ENCODE results near the gene LY6G6D.

Gene LY6G6D

GRCh38 chr6:31762356-31762755 lies 47.2 kb downstream of the LY6G6D start, which contains the start of gene SAPCD1:
Gene SAPCD1, plus strand, starts transcription at chr6:31762656. Its CDS starts 399 bp downstream, at chr6:31763055.
- FAIRE-seq: no peak
- no peak for DNase-seq (ENCODE audit: insufficient read length, low spot score)
- TF ChIP-seq, protein P1, sequence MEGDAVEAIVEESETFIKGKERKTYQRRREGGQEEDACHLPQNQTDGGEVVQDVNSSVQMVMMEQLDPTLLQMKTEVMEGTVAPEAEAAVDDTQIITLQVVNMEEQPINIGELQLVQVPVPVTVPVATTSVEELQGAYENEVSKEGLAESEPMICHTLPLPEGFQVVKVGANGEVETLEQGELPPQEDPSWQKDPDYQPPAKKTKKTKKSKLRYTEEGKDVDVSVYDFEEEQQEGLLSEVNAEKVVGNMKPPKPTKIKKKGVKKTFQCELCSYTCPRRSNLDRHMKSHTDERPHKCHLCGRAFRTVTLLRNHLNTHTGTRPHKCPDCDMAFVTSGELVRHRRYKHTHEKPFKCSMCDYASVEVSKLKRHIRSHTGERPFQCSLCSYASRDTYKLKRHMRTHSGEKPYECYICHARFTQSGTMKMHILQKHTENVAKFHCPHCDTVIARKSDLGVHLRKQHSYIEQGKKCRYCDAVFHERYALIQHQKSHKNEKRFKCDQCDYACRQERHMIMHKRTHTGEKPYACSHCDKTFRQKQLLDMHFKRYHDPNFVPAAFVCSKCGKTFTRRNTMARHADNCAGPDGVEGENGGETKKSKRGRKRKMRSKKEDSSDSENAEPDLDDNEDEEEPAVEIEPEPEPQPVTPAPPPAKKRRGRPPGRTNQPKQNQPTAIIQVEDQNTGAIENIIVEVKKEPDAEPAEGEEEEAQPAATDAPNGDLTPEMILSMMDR (IDR thresholded peaks at IDR 0.05; ENCODE audit: insufficient read depth, missing control alignments): no peak

DNA sequence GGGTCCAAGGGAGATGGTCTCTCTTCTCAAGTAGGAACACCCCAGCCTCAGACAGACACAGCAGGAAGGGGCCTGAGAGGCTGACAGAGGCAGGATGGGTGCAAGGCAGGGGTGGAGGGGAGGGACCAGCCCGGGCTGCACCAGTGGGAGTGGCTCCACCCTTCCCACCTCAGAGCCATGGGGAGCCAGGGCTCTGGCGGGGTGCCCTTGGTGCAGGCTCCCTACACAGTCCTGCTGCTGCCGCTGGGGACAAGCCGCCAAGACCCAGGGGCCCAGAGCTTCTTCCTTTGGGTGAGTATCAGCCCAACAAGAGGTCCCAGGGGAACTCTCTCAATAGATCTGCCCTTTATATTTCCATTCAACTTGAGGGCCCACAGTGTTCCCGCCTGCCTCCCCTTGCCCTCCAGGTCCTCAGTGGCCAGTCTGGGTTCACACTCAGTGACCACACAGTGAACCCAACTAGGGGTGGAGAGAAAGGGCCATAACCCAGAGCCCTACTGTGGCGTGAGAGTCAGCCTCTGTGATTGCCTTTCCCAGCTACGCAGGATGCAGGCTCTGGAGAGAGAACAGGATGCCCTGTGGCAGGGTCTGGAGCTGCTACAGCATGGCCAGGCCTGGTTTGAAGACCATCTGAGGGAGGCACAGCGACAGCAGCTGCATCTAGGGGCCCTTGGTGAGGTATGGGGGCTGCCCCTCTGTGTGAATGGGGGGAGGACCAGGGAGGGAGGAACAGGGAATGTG lies 47.9 kb downstream of the LY6G6D start:
- TF ChIP-seq, protein P1 (IDR thresholded peaks at IDR 0.05; ENCODE audit: insufficient read depth, missing control alignments): no peak
- DNase-seq (ENCODE audit: insufficient read length, low spot score): no peak
- no peak for FAIRE-seq

DNA sequence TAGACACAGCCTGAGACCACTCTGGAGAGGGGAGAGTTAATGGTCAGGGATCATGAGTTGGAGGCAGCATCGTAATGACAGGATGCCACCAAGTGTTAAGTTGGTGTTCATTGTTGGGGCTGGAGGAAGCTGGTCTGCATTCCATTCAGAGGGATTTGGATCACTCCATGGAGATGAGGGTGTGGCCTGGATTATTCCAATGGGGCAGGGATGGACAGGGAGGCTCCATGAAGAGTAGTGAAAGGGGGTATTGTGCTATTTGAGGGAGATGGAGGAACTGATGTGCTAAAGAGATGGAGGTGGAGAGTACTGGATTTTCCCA lies 48.4 kb downstream of the LY6G6D start:
- DNase-seq (ENCODE audit: insufficient read length, low spot score) (no peak), FAIRE-seq (no peak)
- TF ChIP-seq, protein P1 (IDR thresholded peaks at IDR 0.05; ENCODE audit: insufficient read depth, missing control alignments): peak; percentile 12

DNA sequence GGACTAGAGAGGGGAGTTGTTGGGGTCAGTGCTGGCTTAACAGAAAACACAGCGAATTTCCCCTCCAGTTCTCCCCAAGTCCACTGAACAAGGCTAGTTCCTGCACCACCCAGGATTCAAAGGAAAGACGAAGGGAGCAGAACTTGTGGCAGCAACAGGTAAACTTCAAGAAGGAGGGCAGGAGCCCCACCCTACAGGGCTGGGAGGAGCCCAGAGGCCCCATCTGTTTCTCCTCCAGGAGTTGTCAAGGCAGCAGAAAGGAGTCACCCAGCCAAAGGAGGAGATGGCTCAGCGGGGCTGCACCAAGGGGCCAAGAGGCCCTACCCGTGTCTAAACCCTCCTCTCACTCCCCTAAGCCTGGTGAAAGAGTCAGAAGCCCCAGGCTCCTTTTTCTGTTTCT lies 49.0 kb downstream of the LY6G6D start:
- no peak for DNase-seq (ENCODE audit: insufficient read length, low spot score)
- FAIRE-seq: no peak
- TF ChIP-seq, protein P1 (IDR thresholded peaks at IDR 0.05; ENCODE audit: insufficient read depth, missing control alignments): no peak

- TF ChIP-seq, protein P1 (IDR thresholded peaks at IDR 0.05; ENCODE audit: insufficient read depth, missing control alignments): no peak
- DNase-seq (ENCODE audit: insufficient read length, low spot score) (no peak), FAIRE-seq (no peak)
Observed at GRCh38 chr6:31765559-31765909, 50.4 kb downstream of the LY6G6D start.

DNA sequence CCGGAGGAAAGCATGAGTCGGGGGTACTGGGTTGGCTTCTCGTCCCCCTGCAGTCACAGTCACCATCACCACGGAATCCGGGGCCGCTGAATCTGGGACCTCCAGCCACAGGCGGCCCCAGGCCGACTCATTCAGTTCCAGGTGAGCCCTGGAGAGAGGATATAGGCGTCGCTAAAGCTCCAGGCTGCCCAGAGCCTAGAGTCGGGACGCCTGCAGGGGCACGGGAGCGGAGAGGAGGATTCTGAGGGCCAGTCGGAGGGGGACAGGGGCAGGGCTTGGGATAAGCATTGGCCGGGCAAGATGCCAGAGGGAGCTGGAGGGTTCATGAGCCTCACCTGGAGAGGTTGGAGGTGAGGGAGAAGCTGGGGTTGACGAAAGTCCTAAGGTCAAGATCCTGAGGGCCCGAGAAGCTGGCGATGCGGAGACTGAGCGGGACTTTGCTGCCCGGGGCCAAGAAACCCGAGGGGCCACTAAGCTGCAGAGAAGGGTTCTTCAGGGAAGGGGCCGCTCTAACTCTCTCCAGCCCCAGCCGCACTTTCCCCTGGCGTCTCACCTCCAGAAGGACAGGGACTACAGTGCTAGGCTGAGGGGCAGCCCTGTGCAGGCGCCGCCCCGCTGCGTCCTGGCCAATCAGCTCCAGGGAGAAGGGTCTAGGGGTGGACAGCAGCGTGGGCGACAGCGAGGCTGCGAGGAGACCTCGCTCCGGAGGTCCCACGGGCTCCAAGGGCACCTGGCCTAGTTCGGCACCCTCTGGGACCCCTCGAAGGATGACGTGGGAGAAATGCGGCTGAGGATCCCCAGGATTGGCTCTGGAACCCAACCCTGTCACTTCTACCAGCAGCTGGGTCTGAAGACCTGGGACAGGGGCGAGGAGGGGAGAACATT lies 51.0 kb downstream of the LY6G6D start:
- TF ChIP-seq, protein P1 (IDR thresholded peaks at IDR 0.05; ENCODE audit: insufficient read depth, missing control alignments): no peak
- FAIRE-seq: no peak
- no peak for DNase-seq (ENCODE audit: insufficient read length, low spot score)

Measured in D721Med (cell line).